CD4-positive, alpha-beta T cell treated with Interleukin-17A for 1 hour (primary cell): ENCODE results near the gene KLHDC4.
"Not testable (repeated sequence)": the region's sequence is repeated elsewhere in the genome, so short reads cannot be mapped to it uniquely, and the experiment has no call there.

Experiments
- DNase-seq: peaks from one replicate; pipeline ENCODE4 v3.0.0-alpha.2; 2020

Gene KLHDC4

GRCh38 chr16:87787451-87788091, 21.8 kb upstream of the KLHDC4 start:
- not testable (repeated sequence) for DNase-seq

- no peak for DNase-seq
These were observed 19.0 kb upstream of the KLHDC4 start for GRCh38 chr16:87784812-87785211.

- no peak for DNase-seq
These were observed 16.2 kb upstream of the KLHDC4 start for GRCh38 chr16:87782033-87782432.

- DNase-seq, result peak; percentile 50
These were observed 14.7 kb upstream of the KLHDC4 start for GRCh38 chr16:87780385-87780989.

- peak; percentile 92 for DNase-seq
These were observed 13.2 kb upstream of the KLHDC4 start for GRCh38 chr16:87778830-87779579.

GRCh38 chr16:87778476-87778829, 12.7 kb upstream of the KLHDC4 start:
- DNase-seq, result no peak

- not testable (repeated sequence) for DNase-seq
These were observed 8.1 kb upstream of the KLHDC4 start for GRCh38 chr16:87773836-87774235.

GRCh38 chr16:87767456-87767855, 1.7 kb upstream of the KLHDC4 start:
- DNase-seq, result not testable (repeated sequence)

GRCh38 chr16:87766485-87766797, 655 bp upstream of the KLHDC4 start:
- DNase-seq, result no peak

- peak; percentile 86 for DNase-seq
These were observed 362 bp downstream of the KLHDC4 start for GRCh38 chr16:87765473-87765775.

GRCh38 chr16:87764600-87765472, 950 bp downstream of the KLHDC4 start:
- DNase-seq, result peak; percentile 79

GRCh38 chr16:87762620-87763019, 3.2 kb downstream of the KLHDC4 start:
- no peak for DNase-seq

GRCh38 chr16:87762071-87762571, 3.7 kb downstream of the KLHDC4 start:
- DNase-seq, result peak; percentile 62

- DNase-seq, result no peak
These were observed 4.7 kb downstream of the KLHDC4 start for GRCh38 chr16:87761060-87761459.

- DNase-seq, result no peak
These were observed 7.9 kb downstream of the KLHDC4 start for GRCh38 chr16:87757841-87758426.

GRCh38 chr16:87754535-87754934, 11.3 kb downstream of the KLHDC4 start:
- peak; percentile 30 for DNase-seq

GRCh38 chr16:87747626-87748414, 18.0 kb downstream of the KLHDC4 start:
- no peak for DNase-seq

GRCh38 chr16:87746178-87746577, 19.6 kb downstream of the KLHDC4 start:
- DNase-seq, result no peak

GRCh38 chr16:87744750-87745514, 20.9 kb downstream of the KLHDC4 start:
- DNase-seq, result no peak

GRCh38 chr16:87742781-87743490, 22.9 kb downstream of the KLHDC4 start:
- DNase-seq, result no peak
